ENCODE data around the gene APOB. TPM values are rescaled to one million over a fixed set of nuclear protein-coding genes. Genes with fewer than 3 reads are reported as not detected.

APOB gene
- total and polyA plus RNA-seq, 9 donors, result 0.13 to 4.8 (median 1.3) TPM

DNA sequence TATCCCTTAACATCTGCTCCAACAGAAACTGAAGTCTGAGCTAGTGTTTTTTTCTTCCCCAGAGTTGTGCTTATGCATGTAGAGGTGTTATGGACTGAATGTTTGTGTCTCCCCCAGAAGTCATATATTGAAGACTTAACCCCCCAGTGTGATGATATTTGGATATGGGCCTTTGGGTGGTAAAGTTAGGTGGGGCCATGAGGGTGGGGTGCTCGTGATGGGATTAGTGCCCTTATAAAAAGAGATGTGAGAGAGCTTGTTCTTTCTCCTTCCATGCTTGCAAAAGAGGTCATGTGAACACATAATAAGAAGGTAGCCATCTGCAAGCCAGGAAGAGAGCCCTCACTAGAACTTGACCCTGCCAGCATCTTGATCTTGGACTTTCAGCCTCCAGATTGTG lies 34.4 kb upstream of the APOB start:
- Histone ChIP-seq H3K9me3 (no peaks in the 10 kb centered on the region), H3K36me3 (no peaks in the 10 kb centered on the region), H3K4me1 (ENCODE audit: insufficient read depth) (no peaks in the 10 kb centered on the region), H3K4me3 (no peak overlapping the region), H3K27ac (no peak overlapping the region), H3K27me3 (no peaks in the 10 kb centered on the region)
- no peak for TF ChIP-seq EP300 (IDR thresholded peaks at IDR 0.05)
- intact Hi-C loops (cut with DNase I), result no loop called here
- WGBS, 3 donors, result 68 to 97% (median 78%) methylated on average over 1 of the region's 1 CpG
- DNase-seq, result no peak

DNA sequence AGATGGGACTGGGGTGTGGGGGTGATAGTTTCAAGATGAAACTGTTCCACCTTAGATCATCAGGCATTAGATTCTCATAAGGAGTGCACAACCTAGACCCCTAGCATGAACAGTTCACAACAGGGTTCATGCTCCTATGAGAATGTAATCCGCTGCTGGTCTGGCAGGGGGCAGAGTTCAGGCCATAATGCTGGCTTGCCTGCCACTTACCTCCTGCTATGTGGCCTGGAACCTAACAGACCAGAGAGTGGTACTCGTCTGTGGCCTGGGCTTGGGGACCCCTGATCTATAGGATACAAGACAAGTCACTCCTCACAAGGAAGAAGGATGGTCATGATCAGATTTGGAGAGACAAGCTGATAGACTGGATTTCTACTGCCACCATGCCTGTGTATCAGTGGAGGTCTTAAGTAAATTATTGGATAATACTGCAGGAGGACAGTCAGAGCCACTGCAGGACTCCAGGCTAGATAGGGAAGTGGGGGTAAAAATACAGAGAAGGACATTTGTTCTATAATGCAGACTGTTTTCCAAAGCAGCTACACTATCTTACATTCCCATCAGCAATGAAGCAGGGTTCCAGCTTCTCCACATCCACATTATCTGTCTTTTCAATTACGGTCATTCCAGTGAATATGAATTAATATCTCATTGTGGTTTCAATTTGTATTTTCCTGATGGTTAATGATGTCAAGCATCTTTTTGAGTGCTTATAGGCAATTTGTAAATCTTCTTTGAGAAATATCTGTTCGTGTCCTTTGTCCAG lies 28.8 kb upstream of the APOB start:
- Histone ChIP-seq H3K4me3 (no peak overlapping the region), H3K27me3 (no peaks in the 10 kb centered on the region), H3K27ac (no peak overlapping the region), H3K9me3 (no peaks in the 10 kb centered on the region), H3K4me1 (ENCODE audit: insufficient read depth) (no peaks in the 10 kb centered on the region), H3K36me3 (no peaks in the 10 kb centered on the region)
- TF ChIP-seq, protein P1, sequence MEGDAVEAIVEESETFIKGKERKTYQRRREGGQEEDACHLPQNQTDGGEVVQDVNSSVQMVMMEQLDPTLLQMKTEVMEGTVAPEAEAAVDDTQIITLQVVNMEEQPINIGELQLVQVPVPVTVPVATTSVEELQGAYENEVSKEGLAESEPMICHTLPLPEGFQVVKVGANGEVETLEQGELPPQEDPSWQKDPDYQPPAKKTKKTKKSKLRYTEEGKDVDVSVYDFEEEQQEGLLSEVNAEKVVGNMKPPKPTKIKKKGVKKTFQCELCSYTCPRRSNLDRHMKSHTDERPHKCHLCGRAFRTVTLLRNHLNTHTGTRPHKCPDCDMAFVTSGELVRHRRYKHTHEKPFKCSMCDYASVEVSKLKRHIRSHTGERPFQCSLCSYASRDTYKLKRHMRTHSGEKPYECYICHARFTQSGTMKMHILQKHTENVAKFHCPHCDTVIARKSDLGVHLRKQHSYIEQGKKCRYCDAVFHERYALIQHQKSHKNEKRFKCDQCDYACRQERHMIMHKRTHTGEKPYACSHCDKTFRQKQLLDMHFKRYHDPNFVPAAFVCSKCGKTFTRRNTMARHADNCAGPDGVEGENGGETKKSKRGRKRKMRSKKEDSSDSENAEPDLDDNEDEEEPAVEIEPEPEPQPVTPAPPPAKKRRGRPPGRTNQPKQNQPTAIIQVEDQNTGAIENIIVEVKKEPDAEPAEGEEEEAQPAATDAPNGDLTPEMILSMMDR (IDR thresholded peaks at IDR 0.05), result no peak
- no peak for TF ChIP-seq POLR2A (IDR thresholded peaks at IDR 0.05)
- TF ChIP-seq EP300 (IDR thresholded peaks at IDR 0.05), result no peak
- WGBS, 3 donors, result 73 to 78% (median 74%) methylated on average over 4 of the region's 4 CpGs
- intact Hi-C loops (cut with DNase I), result no loop called here
- no peak for DNase-seq

- no peak for DNase-seq
- no peaks in the 10 kb centered on the region for H3K36me3 ChIP-seq
- TF ChIP-seq EP300 (IDR thresholded peaks at IDR 0.05), result no peak
- no peak for TF ChIP-seq POLR2A (IDR thresholded peaks at IDR 0.05)
- TF ChIP-seq, protein P1 (IDR thresholded peaks at IDR 0.05), result no peak
- H3K9me3 ChIP-seq, result no peaks in the 10 kb centered on the region
- WGBS, 3 donors, result 85 to 91% (median 87%) methylated on average over 9 of the region's 9 CpGs
- intact Hi-C loops (cut with DNase I), result no loop called here
- no peak overlapping the region for H3K27ac ChIP-seq
- H3K4me1 ChIP-seq (ENCODE audit: insufficient read depth), result no peaks in the 10 kb centered on the region
- H3K27me3 ChIP-seq, result no peaks in the 10 kb centered on the region
- H3K4me3 ChIP-seq, result no peak overlapping the region
These were observed 26.7 kb upstream of the APOB start for GRCh38 chr2:21070341-21071257.

DNA sequence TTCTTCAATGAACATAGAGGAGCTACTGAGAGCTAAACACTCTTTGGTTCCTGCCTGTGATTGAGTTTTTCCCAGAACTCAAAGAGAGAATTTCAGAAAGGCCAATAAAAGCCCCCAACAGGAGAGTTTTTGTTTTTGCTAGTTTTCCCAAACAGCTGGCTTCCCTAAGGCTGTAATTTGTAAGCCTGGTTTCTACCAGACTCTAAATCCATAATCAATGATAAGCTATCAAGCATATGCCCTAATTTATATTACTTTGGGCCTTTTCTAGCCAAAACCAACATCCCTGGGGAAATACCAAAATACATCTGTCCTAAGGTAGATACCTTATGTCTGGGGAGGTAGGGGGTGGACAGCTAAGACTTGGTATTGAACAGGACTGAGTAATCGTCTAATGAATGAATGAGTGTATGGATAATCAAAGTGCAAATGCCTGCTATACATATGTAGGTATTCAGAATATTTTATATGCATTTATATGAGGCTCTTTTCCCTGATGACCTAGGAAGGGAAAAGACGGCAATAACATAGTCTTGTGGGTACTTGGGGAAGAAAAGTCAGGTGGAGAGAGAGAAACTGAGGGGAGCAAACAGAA lies 26.0 kb upstream of the APOB start:
- DNase-seq, result no peak
- Histone ChIP-seq H3K27me3 (no peaks in the 10 kb centered on the region), H3K27ac (no peak overlapping the region), H3K4me1 (ENCODE audit: insufficient read depth) (no peaks in the 10 kb centered on the region), H3K4me3 (no peak overlapping the region), H3K36me3 (no peaks in the 10 kb centered on the region), H3K9me3 (no peaks in the 10 kb centered on the region)
- intact Hi-C loops (cut with DNase I), result no loop called here
- TF ChIP-seq POLR2A (IDR thresholded peaks at IDR 0.05) (no peak), EP300 (IDR thresholded peaks at IDR 0.05) (no peak)
- TF ChIP-seq, protein P1 (IDR thresholded peaks at IDR 0.05), result no peak
- WGBS, 3 donors, result 56 to 82% (median 58%) methylated on average over 2 of the region's 2 CpGs
